ENCODE measurements around the gene SVIL.

Gene SVIL

GRCh38 chr10:29417324-29417723 lies 217.4 kb downstream of the SVIL start:
- DNase-seq (ENCODE audit: low read depth in 2 of 2), result no peak

- no peak for DNase-seq (ENCODE audit: low read depth in 2 of 2)
These were observed 218.9 kb downstream of the SVIL start for GRCh38 chr10:29415876-29416275.

- no peak for DNase-seq (ENCODE audit: low read depth in 2 of 2)
These were observed 220.3 kb downstream of the SVIL start for GRCh38 chr10:29414501-29414900.

GRCh38 chr10:29412485-29412884 lies 222.3 kb downstream of the SVIL start:
- no peak for DNase-seq (ENCODE audit: low read depth in 2 of 2)

- no peak for DNase-seq (ENCODE audit: low read depth in 2 of 2)
These were observed 223.0 kb downstream of the SVIL start for GRCh38 chr10:29411666-29412315.

GRCh38 chr10:29409241-29410054 lies 225.3 kb downstream of the SVIL start:
- peak; percentile 18 to 34 for DNase-seq (ENCODE audit: low read depth in 2 of 2)

- no peak for DNase-seq (ENCODE audit: low read depth in 2 of 2)
These were observed 225.9 kb downstream of the SVIL start for GRCh38 chr10:29408847-29409240.

Data from stimulated activated CD4-positive, alpha-beta T cell treated with anti-CD3 and anti-CD28 coated beads, Interleukin-12 subunit alpha, Interleukin-12 subunit beta, amount 100 ng/mL, for 24 hours (primary cell).